GM12878 (cell line): ENCODE results near the gene PLEKHG2. TPM values are rescaled to one million over a fixed set of nuclear protein-coding genes. Genes with fewer than 3 reads are reported as not detected.

Experiments used
- ATAC-seq: fragments of 200-7000 bp; cut with Tn5 transposase; 3 replicates; pipeline ENCODE4 v1.9.1; 2020; ENCODE audit warnings: mild to moderate bottlenecking, moderate library complexity
- BruUV-seq: library from RNA; stranded (reverse); fragments of 400-500 nt; replicated peaks from 2 replicates; lab custom pipeline; 2021; lab: Mats Ljungman, UMichigan
- CTCF ChIA-PET: fragments of 300-600 bp; sonication (Branson Sonifier 250); formaldehyde crosslinking; extraction: SDS; loops from one replicate; lab custom pipeline; 2021; ENCODE audit warnings: inconsistent platforms; lab: Yijun Ruan, JAX
- POLR2A ChIA-PET: fragments of 350-600 bp; formaldehyde crosslinking; extraction: SDS; loops from one replicate; lab custom pipeline; 2021; ENCODE audit warnings: inconsistent platforms; lab: Charles Lee
- RAD21 ChIA-PET: fragments of 300-600 bp; sonication (Branson Sonifier 250); formaldehyde crosslinking; loops from one replicate; lab custom pipeline; 2023; ENCODE audit warnings: antibody characterized with exemption; ENCODE audit not compliant: unreplicated experiment; lab: Charles Lee
- SMC1A ChIA-PET: fragments of 300-600 bp; sonication (Branson Sonifier 250); formaldehyde crosslinking; loops from one replicate; lab custom pipeline; 2023; ENCODE audit not compliant: unreplicated experiment, uncharacterized antibody; lab: Charles Lee
- DNase-seq: peaks from one replicate; pipeline ENCODE4 v3.0.0-alpha.2; 2011; ENCODE audit warnings: low read depth, low spot score
- FAIRE-seq: peaks from 3 replicates; lab custom pipeline; 2011; peaks lifted over from hg19 to GRCh38; lab: Jason Lieb, UNC
- H2AFZ ChIP-seq: 2 replicates; pipeline ENCODE4 v1.6.0; 2011; ENCODE audit warnings: low read depth, low read length, control low read depth; ENCODE audit not compliant: control insufficient read depth
- H3K27ac ChIP-seq: 2 replicates; pipeline ENCODE4 v1.5.1; 2011; ENCODE audit warnings: control low read depth; ENCODE audit not compliant: control insufficient read depth, insufficient read depth
- H3K27me3 ChIP-seq, 2 experiments: replicated peaks in 1 of 2; 2 replicates each; pipeline versions ENCODE4 v1.6.0 to v1.6.1; 2011; ENCODE audit warnings: low read length in 1 of 2; ENCODE audit not compliant: control insufficient read depth in 2 of 2, insufficient read depth in 2 of 2
- H3K36me3 ChIP-seq, 2 experiments: 2 replicates each; pipeline ENCODE4 v1.5.1; 2011; ENCODE audit warnings: low read length in 1 of 2; ENCODE audit not compliant: control insufficient read depth in 2 of 2, insufficient read depth in 2 of 2
- H3K4me1 ChIP-seq: 2 replicates; pipeline ENCODE4 v1.6.1; 2011; ENCODE audit warnings: mild to moderate bottlenecking, low read length, moderate library complexity, mixed read lengths; ENCODE audit not compliant: control insufficient read depth, insufficient read depth
- H3K4me2 ChIP-seq: 2 replicates; pipeline ENCODE4 v1.6.0; 2011; ENCODE audit warnings: control low read depth; ENCODE audit not compliant: control insufficient read depth, insufficient read depth
- H3K4me3 ChIP-seq: fragments of 200-600 bp; sonication (generic); 2 replicates; pipeline ENCODE4 v1.5.1; 2016
- H3K79me2 ChIP-seq: 2 replicates; pipeline ENCODE4 v1.6.0; 2011; ENCODE audit warnings: low read length; ENCODE audit not compliant: control insufficient read depth, insufficient read depth
- H3K9ac ChIP-seq: 2 replicates; pipeline ENCODE4 v1.8.0; 2011; ENCODE audit warnings: low read length, control low read depth, mixed read lengths; ENCODE audit not compliant: control insufficient read depth, insufficient read depth
- H3K9me3 ChIP-seq: replicated peaks from 3 replicates; pipeline ENCODE4 v1.5.1; 2011; ENCODE audit warnings: mild to moderate bottlenecking, low read length; ENCODE audit not compliant: control insufficient read depth, insufficient read depth
- H4K20me1 ChIP-seq: 2 replicates; pipeline ENCODE4 v1.6.0; 2011; ENCODE audit not compliant: control insufficient read depth, insufficient read depth
- ATF7 ChIP-seq: fragments of 450-650 bp; IDR thresholded peaks from 2 replicates; pipeline ENCODE4 v1.6.1; 2016; ENCODE audit warnings: low read depth, mild to moderate bottlenecking
- CHD2 ChIP-seq: IDR thresholded peaks from 2 replicates; pipeline ENCODE4 v1.6.1; 2011; ENCODE audit warnings: low read depth, low read length, improper control_type of control experiment, borderline replicate concordance
- CREB1 ChIP-seq: IDR thresholded peaks from 2 replicates; pipeline ENCODE4 v1.6.1; 2012; ENCODE audit warnings: low read depth, mild to moderate bottlenecking, inconsistent platforms
- EZH2 ChIP-seq: IDR thresholded peaks from 2 replicates; pipeline ENCODE4 v1.6.1; 2012; ENCODE audit warnings: low read depth, mild to moderate bottlenecking, control low read depth, inconsistent platforms, low read length, borderline replicate concordance; ENCODE audit not compliant: control insufficient read depth
- HCFC1 ChIP-seq: fragments of 150-350 bp; IDR thresholded peaks from 2 replicates; pipeline ENCODE4 v1.6.1; 2014; ENCODE audit warnings: low read length
- IKZF1 ChIP-seq: fragments of 450-650 bp; conservative IDR thresholded peaks from 2 replicates; pipeline ENCODE4 v1.6.1; 2017; ENCODE audit warnings: antibody characterized with exemption, mild to moderate bottlenecking
- KLF5 ChIP-seq: fragments of 450-650 bp; IDR thresholded peaks from 2 replicates; pipeline ENCODE4 v1.6.1; 2014; ENCODE audit warnings: mild to moderate bottlenecking; ENCODE audit not compliant: partially characterized antibody
- RUNX3 ChIP-seq: IDR thresholded peaks from 2 replicates; pipeline ENCODE4 v1.6.1; 2012; ENCODE audit warnings: low read length, inconsistent platforms
- SIX5 ChIP-seq: IDR thresholded peaks from 2 replicates; pipeline ENCODE4 v1.6.1; 2011; ENCODE audit warnings: mild to moderate bottlenecking, low read depth, low read length, moderate library complexity; ENCODE audit not compliant: severe bottlenecking
- SMAD1 ChIP-seq: fragments of 450-650 bp; IDR thresholded peaks from 2 replicates; pipeline ENCODE4 v1.6.1; 2018; ENCODE audit warnings: mild to moderate bottlenecking, low read depth; ENCODE audit not compliant: partially characterized antibody
- WGBS: methylation state at CpG from one replicate; pipeline ENCODE4 v1.1.6; 2016; ENCODE audit warnings: low lambda C conversion rate; ENCODE audit not compliant: insufficient replicate concordance, insufficient coverage; ENCODE audit errors: missing lambda C conversion rate; 5-methylcytosine and 5-hydroxymethylcytosine counted together
- in situ Hi-C: fragments of 300-500 bp; cut with MboI; formaldehyde crosslinking; loops from 9 replicates; pipeline ENCODE4 v1.14.3; 2018; ENCODE audit warnings: mixed read lengths
- intact Hi-C: fragments of 100-400 bp; cut with micrococcal nuclease; formaldehyde crosslinking; loops from one replicate; pipeline ENCODE4 v1.14.2; 2022; ENCODE audit not compliant: unreplicated experiment
- polyA plus RNA-seq, 11 experiments: library from polyadenylated mRNA; depleted of rRNA in 4 of 11; unstranded in 6 of 11; stranded (reverse) in 5 of 11; fragments of >200 nt; fragmentation: Nextera tagmentation in 4 of 11; fragmentation: Illumina TruSeq in 1 of 11; extraction: Ambion mirVana in 4 of 11; extraction: Trizol in 1 of 11; gene quantifications; 1 replicate in 1 of 11; 2 replicates in 10 of 11; pipeline versions ENCODE4 v1.2.1 to v1.2.3, GENCODE V29; 2011 to 2016; ENCODE audit warnings: inconsistent platforms in 2 of 11, missing spikeins in 2 of 11, low read depth in 1 of 11
- total RNA-seq, 4 experiments: library from RNA; depleted of rRNA in 3 of 4; stranded (reverse); fragments of >200 nt in 3 of 4; fragmentation: Illumina TruSeq in 1 of 4; extraction: Trizol in 1 of 4; gene quantifications; 2 replicates each; pipeline versions ENCODE4 v1.2.1 to v1.2.3, GENCODE V29; 2013 to 2021
- TF ChIP-seq, protein P1 (sequence below): fragments of 450-650 bp; IDR thresholded peaks from 2 replicates; pipeline ENCODE4 v1.6.1; 2018; ENCODE audit warnings: mild to moderate bottlenecking, low read depth, moderate library complexity; ENCODE audit not compliant: partially characterized antibody
- TF ChIP-seq, protein P2 (sequence below): fragments of 450-650 bp; IDR thresholded peaks from 2 replicates; pipeline ENCODE4 v1.6.1; 2017; ENCODE audit warnings: antibody characterized with exemption, mild to moderate bottlenecking, moderate library complexity

PLEKHG2 gene
- total and polyA plus RNA-seq, 10 of the 15 experiments (the other 5 are each of a cell fraction or from before 2014, with no cell fraction given), result 3.0 to 62.5 (median 17.2) TPM

- TF ChIP-seq, protein P1, sequence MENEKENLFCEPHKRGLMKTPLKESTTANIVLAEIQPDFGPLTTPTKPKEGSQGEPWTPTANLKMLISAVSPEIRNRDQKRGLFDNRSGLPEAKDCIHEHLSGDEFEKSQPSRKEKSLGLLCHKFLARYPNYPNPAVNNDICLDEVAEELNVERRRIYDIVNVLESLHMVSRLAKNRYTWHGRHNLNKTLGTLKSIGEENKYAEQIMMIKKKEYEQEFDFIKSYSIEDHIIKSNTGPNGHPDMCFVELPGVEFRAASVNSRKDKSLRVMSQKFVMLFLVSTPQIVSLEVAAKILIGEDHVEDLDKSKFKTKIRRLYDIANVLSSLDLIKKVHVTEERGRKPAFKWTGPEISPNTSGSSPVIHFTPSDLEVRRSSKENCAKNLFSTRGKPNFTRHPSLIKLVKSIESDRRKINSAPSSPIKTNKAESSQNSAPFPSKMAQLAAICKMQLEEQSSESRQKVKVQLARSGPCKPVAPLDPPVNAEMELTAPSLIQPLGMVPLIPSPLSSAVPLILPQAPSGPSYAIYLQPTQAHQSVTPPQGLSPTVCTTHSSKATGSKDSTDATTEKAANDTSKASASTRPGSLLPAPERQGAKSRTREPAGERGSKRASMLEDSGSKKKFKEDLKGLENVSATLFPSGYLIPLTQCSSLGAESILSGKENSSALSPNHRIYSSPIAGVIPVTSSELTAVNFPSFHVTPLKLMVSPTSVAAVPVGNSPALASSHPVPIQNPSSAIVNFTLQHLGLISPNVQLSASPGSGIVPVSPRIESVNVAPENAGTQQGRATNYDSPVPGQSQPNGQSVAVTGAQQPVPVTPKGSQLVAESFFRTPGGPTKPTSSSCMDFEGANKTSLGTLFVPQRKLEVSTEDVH, result no peak
- TF ChIP-seq CREB1 (no peak), EZH2 (no peak), RUNX3 (no peak)
These were observed 6.5 kb downstream of the PLEKHG2 start (continued) for GRCh38 chr19:39419003-39419402.

GRCh38 chr19:39420769-39421168 lies 8.3 kb downstream of the PLEKHG2 start:
- CTCF ChIA-PET, result interaction anchor here (1.3 to 1.5 kb wide), 2 partner anchors 9 to 54 kb away, joined by 3 read pairs; no protein-coding TSS in a partner anchor
- DNase-seq, result no peak
- Histone ChIP-seq H3K27ac (no peak overlapping the region), H3K27me3 (no peaks in the 10 kb centered on the region), H2AFZ (no peak overlapping the region), H4K20me1 (no peaks in the 10 kb centered on the region), H3K4me2 (no peak overlapping the region), H3K4me3 (no peak overlapping the region), H3K36me3 (peaks cover 11 to 24% of the 10 kb centered on the region in 2 experiments; a peak in 3 of 4 replicates), H3K79me2 (no peaks in the 10 kb centered on the region), H3K9ac (no peak overlapping the region), H3K4me1 (no peaks in the 10 kb centered on the region), H3K9me3 (no peaks in the 10 kb centered on the region)
- BruUV-seq, result no TSS peak
- ATAC-seq, result no peak
- RAD21 ChIA-PET, result interaction anchor here (1.2 kb wide), 1 partner anchor 112 kb away, joined by 3 read pairs; the partner anchor contains the start of gene EID2B
- SMC1A ChIA-PET, result interaction anchor here (1.2 kb wide), 1 partner anchor 53 kb away, joined by 3 read pairs; no protein-coding TSS in a partner anchor
- no peak for FAIRE-seq
- in situ Hi-C loops (no loop called here), intact Hi-C loops (no loop called here)
- POLR2A ChIA-PET, result interaction anchor here (0.7 kb wide), 1 partner anchor 502 kb away, joined by 3 read pairs; no protein-coding TSS in a partner anchor
- WGBS, result over 99% methylated on average over 15 of the region's 15 CpGs
- TF ChIP-seq IKZF1 (no peak), HCFC1 (no peak), SMAD1 (no peak), ATF7 (no peak), CHD2 (no peak), SIX5 (no peak), KLF5 (no peak)
- TF ChIP-seq, protein P2, sequence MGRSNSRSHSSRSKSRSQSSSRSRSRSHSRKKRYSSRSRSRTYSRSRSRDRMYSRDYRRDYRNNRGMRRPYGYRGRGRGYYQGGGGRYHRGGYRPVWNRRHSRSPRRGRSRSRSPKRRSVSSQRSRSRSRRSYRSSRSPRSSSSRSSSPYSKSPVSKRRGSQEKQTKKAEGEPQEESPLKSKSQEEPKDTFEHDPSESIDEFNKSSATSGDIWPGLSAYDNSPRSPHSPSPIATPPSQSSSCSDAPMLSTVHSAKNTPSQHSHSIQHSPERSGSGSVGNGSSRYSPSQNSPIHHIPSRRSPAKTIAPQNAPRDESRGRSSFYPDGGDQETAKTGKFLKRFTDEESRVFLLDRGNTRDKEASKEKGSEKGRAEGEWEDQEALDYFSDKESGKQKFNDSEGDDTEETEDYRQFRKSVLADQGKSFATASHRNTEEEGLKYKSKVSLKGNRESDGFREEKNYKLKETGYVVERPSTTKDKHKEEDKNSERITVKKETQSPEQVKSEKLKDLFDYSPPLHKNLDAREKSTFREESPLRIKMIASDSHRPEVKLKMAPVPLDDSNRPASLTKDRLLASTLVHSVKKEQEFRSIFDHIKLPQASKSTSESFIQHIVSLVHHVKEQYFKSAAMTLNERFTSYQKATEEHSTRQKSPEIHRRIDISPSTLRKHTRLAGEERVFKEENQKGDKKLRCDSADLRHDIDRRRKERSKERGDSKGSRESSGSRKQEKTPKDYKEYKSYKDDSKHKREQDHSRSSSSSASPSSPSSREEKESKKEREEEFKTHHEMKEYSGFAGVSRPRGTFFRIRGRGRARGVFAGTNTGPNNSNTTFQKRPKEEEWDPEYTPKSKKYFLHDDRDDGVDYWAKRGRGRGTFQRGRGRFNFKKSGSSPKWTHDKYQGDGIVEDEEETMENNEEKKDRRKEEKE, result no peak
